Keratinocyte (primary cell): ENCODE results near the gene DMD. TPM values are rescaled to one million over a fixed set of nuclear protein-coding genes. Genes with fewer than 3 reads are reported as not detected.

Experiments used
- DNase-seq: peaks from one replicate; pipeline ENCODE4 v3.0.0-alpha.2; 2011; ENCODE audit warnings: low read depth, missing footprints, low spot score
- FAIRE-seq: peaks from 2 replicates; lab custom pipeline; 2011; peaks lifted over from hg19 to GRCh38; lab: Jason Lieb, UNC
- H2AFZ ChIP-seq: 2 replicates; pipeline ENCODE4 v1.6.0; 2012; ENCODE audit warnings: low read length, control low read depth, inconsistent platforms; ENCODE audit not compliant: control insufficient read depth
- H3K27ac ChIP-seq: 2 replicates; pipeline ENCODE4 v1.5.1; 2011; ENCODE audit warnings: low read length; ENCODE audit not compliant: control insufficient read depth, insufficient read depth
- H3K27me3 ChIP-seq: 3 replicates; pipeline ENCODE4 v1.6.0; 2011; ENCODE audit warnings: low read length; ENCODE audit not compliant: control insufficient read depth, insufficient read depth; ENCODE audit errors: extremely low read depth
- H3K36me3 ChIP-seq, 2 experiments: 2 replicates in 1 of 2; 3 replicates in 1 of 2; pipeline ENCODE4 v1.5.1; 2011; ENCODE audit warnings: low read length in 2 of 2, mild to moderate bottlenecking in 1 of 2; ENCODE audit not compliant: control insufficient read depth in 2 of 2, insufficient read depth in 2 of 2; ENCODE audit errors: extremely low read depth in 1 of 2
- H3K4me1 ChIP-seq: 3 replicates; pipeline ENCODE4 v1.5.1; 2011; ENCODE audit warnings: low read length; ENCODE audit not compliant: control insufficient read depth, insufficient read depth; ENCODE audit errors: extremely low read depth
- H3K4me2 ChIP-seq: 3 replicates; pipeline ENCODE4 v1.6.0; 2011; ENCODE audit warnings: low read depth, low read length; ENCODE audit not compliant: control insufficient read depth, insufficient read depth; ENCODE audit errors: extremely low read depth
- H3K4me3 ChIP-seq, 3 experiments: fragments of 200-600 bp in 1 of 3; sonication (generic) in 1 of 3; 2 replicates in 2 of 3; 3 replicates in 1 of 3; pipeline ENCODE4 v1.5.1; 2011 to 2016; ENCODE audit warnings: low read length in 3 of 3, mild to moderate bottlenecking in 3 of 3, control low read depth in 2 of 3, inconsistent platforms in 1 of 3, low read depth in 1 of 3, mixed read lengths in 1 of 3, mixed run types in 1 of 3, moderate library complexity in 1 of 3; ENCODE audit not compliant: control insufficient read depth in 2 of 3, insufficient read depth in 2 of 3; ENCODE audit errors: extremely low read depth in 1 of 3
- H3K79me2 ChIP-seq: 2 replicates; pipeline ENCODE4 v1.6.0; 2012; ENCODE audit warnings: low read length; ENCODE audit not compliant: control insufficient read depth, insufficient read depth
- H3K9ac ChIP-seq: 3 replicates; pipeline ENCODE4 v1.6.0; 2011; ENCODE audit warnings: low read length; ENCODE audit not compliant: control insufficient read depth, insufficient read depth; ENCODE audit errors: extremely low read depth
- H3K9me1 ChIP-seq: 3 replicates; pipeline ENCODE4 v1.6.0; 2011; ENCODE audit warnings: low read length; ENCODE audit not compliant: control insufficient read depth, insufficient read depth; ENCODE audit errors: extremely low read depth
- H3K9me3 ChIP-seq: 2 replicates; pipeline ENCODE4 v1.5.1; 2012; ENCODE audit warnings: low read depth, low read length; ENCODE audit not compliant: control insufficient read depth
- H4K20me1 ChIP-seq: 3 replicates; pipeline ENCODE4 v1.6.0; 2011; ENCODE audit warnings: low read length; ENCODE audit not compliant: control insufficient read depth, insufficient read depth; ENCODE audit errors: extremely low read depth
- EZH2 ChIP-seq: IDR thresholded peaks from one replicate; pipeline ENCODE4 v1.6.1; 2012; ENCODE audit warnings: inconsistent platforms, mild to moderate bottlenecking, low read length, moderate library complexity
- dilution Hi-C: fragments of 300-500 bp; cut with MboI; formaldehyde crosslinking; loops from one replicate; pipeline ENCODE4 v1.7.0; 2020; ENCODE audit warnings: low sequenced_read_pairs; ENCODE audit not compliant: extremely low pct_ligation_motif_present
- polyA plus RNA-seq, 5 experiments: library from polyadenylated mRNA; depleted of rRNA in 3 of 5; stranded (reverse) in 3 of 5; stranded (forward) in 1 of 5; unstranded in 1 of 5; fragments of >200 nt; gene quantifications; 1 replicate in 1 of 5; 2 replicates in 3 of 5; 3 replicates in 1 of 5; pipeline versions ENCODE4 v1.2.1 to v1.2.3, GENCODE V29; 2011 to 2012; ENCODE audit warnings: missing spikeins in 2 of 5, low read depth in 1 of 5, low replicate concordance in 1 of 5
- TF ChIP-seq, protein P1 (sequence below), 3 experiments: IDR thresholded peaks in 1 of 3; conservative IDR thresholded peaks in 1 of 3; optimal IDR thresholded peaks in 1 of 3; 2 replicates in 2 of 3; 3 replicates in 1 of 3; pipeline versions ENCODE3 to v1.5.1; 2011; ENCODE audit warnings: low read length in 3 of 3, mild to moderate bottlenecking in 3 of 3, moderate library complexity in 2 of 3, control low read depth in 1 of 3, inconsistent platforms in 1 of 3; ENCODE audit not compliant: insufficient read depth in 2 of 3; ENCODE audit errors: extremely low read depth in 1 of 3

Gene DMD
- polyA plus RNA-seq, 1 donor (not counting 4 experiments of a cell fraction or from before 2014, with no cell fraction given), result 8.9 TPM

DNA sequence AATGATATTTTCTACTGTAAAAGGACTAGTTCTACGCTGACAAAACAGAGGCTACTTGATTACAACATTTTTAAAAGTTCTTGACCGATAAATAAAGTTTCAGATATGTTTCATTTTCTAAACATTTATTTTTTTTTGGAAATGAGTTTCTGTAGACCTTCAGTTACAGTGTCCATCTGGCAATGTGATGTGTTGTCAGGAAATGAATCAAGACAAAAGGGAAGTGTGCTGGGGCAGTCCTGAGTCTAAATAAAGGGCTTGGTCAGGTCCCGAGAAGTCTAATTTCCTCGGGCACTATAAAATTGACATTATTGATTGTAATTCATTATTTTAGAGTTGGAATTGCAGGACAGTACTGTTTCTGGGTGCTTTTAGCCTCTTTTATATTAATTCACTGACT, 2082.5 kb downstream of the DMD start:
- TF ChIP-seq EZH2, result no peak
- TF ChIP-seq, protein P1, sequence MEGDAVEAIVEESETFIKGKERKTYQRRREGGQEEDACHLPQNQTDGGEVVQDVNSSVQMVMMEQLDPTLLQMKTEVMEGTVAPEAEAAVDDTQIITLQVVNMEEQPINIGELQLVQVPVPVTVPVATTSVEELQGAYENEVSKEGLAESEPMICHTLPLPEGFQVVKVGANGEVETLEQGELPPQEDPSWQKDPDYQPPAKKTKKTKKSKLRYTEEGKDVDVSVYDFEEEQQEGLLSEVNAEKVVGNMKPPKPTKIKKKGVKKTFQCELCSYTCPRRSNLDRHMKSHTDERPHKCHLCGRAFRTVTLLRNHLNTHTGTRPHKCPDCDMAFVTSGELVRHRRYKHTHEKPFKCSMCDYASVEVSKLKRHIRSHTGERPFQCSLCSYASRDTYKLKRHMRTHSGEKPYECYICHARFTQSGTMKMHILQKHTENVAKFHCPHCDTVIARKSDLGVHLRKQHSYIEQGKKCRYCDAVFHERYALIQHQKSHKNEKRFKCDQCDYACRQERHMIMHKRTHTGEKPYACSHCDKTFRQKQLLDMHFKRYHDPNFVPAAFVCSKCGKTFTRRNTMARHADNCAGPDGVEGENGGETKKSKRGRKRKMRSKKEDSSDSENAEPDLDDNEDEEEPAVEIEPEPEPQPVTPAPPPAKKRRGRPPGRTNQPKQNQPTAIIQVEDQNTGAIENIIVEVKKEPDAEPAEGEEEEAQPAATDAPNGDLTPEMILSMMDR (optimal IDR thresholded peaks at IDR 0.05 in 1 of 3, IDR thresholded peaks at IDR 0.05 in 1 of 3, conservative IDR thresholded peaks at IDR 0.05 in 1 of 3; ENCODE audit: extremely low read depth in 1 of 3, insufficient read depth in 2 of 3, low read length in 3 of 3), result no peak
- FAIRE-seq, result no peak
- H3K9ac ChIP-seq, result no peak overlapping the region

DNA sequence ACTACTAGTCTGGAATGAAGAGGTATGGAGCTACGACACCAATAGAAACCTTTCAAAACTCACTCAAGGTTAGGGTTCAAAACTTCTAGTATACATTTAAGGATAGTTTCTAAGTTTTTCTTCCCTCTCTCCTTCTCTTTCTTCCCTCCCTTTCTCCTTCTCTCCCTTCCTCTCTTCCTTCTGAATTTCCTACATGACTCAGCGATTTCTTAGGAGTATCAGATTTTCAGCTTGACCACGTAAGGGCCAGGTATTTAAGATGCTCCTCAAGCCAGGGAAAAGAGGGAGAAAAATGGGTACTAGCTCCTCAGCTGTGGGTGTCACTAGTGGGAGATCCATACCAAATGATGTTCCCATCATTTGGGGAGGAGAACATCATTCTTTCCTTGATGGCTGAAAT, 2083.6 kb downstream of the DMD start:
- Histone ChIP-seq H3K4me3 (no peak overlapping the region), H3K27me3 (no peaks in the 10 kb centered on the region), H2AFZ (no peak overlapping the region), H3K36me3 (no peaks in the 10 kb centered on the region), H3K79me2 (no peaks in the 10 kb centered on the region), H3K9me1 (no peaks in the 10 kb centered on the region), H3K4me2 (no peak overlapping the region), H3K4me1 (no peaks in the 10 kb centered on the region), H3K9me3 (no peaks in the 10 kb centered on the region), H3K27ac (no peak overlapping the region), H3K9ac (no peak overlapping the region), H4K20me1 (no peaks in the 10 kb centered on the region)
- FAIRE-seq (no peak), DNase-seq (no peak)
- dilution Hi-C loops, result no loop called here
- TF ChIP-seq, protein P1 (optimal IDR thresholded peaks at IDR 0.05 in 1 of 3, IDR thresholded peaks at IDR 0.05 in 1 of 3, conservative IDR thresholded peaks at IDR 0.05 in 1 of 3; ENCODE audit: extremely low read depth in 1 of 3, insufficient read depth in 2 of 3, low read length in 3 of 3), result no peak
- TF ChIP-seq EZH2, result no peak

More for the DNA sequence above, 2082.5 kb downstream of the DMD start:
- Histone ChIP-seq H3K36me3 (no peaks in the 10 kb centered on the region), H3K9me1 (no peaks in the 10 kb centered on the region), H4K20me1 (no peaks in the 10 kb centered on the region), H3K79me2 (no peaks in the 10 kb centered on the region), H2AFZ (no peak overlapping the region), H3K27ac (no peak overlapping the region), H3K4me2 (no peak overlapping the region), H3K9me3 (no peaks in the 10 kb centered on the region), H3K4me3 (no peak overlapping the region), H3K27me3 (no peaks in the 10 kb centered on the region), H3K4me1 (no peaks in the 10 kb centered on the region)
- no peak for DNase-seq
- dilution Hi-C loops, result no loop called here
